ENCODE data around the gene CYP19A1. TPM values are rescaled to one million over a fixed set of nuclear protein-coding genes. Genes with fewer than 3 reads are reported as not detected.

Gene CYP19A1
- total and polyA plus RNA-seq, 4 donors: 0.03 to 124 (median 0.50) TPM; not detected in 1

DNA sequence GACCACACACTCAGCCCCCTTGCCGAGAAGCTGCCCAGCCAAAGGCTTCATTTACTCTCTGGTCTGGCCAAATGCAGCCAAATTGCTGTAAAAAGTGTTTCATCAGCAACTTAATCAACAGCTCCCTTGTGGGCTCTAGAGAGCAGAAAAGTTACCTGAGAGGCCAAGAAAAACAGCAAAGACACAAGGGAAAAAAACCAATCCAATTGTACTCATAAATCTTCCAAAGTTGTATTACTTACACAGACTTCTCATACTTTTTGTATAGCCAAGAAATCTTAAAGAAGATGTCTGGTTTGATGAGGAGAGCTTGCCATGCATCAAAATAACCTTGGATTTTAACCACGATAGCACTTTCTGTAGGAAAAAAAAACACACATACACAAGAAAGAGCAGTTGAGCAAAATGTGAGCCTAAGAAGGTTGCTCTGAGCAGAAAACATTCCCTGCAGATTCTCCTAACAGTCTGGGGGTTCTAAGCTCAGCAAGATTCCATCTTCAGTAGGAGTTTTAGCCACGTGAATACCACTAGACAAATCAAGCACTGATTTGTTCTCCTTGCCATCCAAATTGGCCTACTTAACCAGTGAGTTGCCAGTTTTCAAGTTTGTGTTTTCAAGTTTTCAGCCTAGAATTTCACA is 120.0 kb downstream of the CYP19A1 start:
- DNase-seq (ENCODE audit: low spot score): no peak
- Histone ChIP-seq H3K9ac (ENCODE audit: low read depth in 1 of 2, low read length in 2 of 2) (no peak overlapping the region), H3K27me3 (ENCODE audit: control insufficient read depth in 4 of 4, insufficient read depth in 4 of 4, low read length in 3 of 4) (peaks cover 0 to 4% (median 2%) of the 10 kb centered on the region in 4 donors), H3K4me3 (ENCODE audit: low read depth in 1 of 3, low read length in 3 of 3) (no peak overlapping the region), H3K36me3 (ENCODE audit: control insufficient read depth in 4 of 4, insufficient read depth in 3 of 4, low read depth in 1 of 4, low read length in 3 of 4) (no peaks in the 10 kb centered on the region), H3K9me3 (ENCODE audit: control insufficient read depth in 4 of 4, low read length in 3 of 4) (no peaks in the 10 kb centered on the region), H3K27ac (ENCODE audit: low read depth in 1 of 2, low read length in 2 of 2) (no peak overlapping the region), H3K4me1 (ENCODE audit: control insufficient read depth in 4 of 4, insufficient read depth in 4 of 4, low read length in 3 of 4) (no peaks in the 10 kb centered on the region)
- TF ChIP-seq RAD21 (IDR thresholded peaks at IDR 0.05) (no peak), RXRA (IDR thresholded peaks at IDR 0.05) (no peak)
- TF ChIP-seq, protein P1, sequence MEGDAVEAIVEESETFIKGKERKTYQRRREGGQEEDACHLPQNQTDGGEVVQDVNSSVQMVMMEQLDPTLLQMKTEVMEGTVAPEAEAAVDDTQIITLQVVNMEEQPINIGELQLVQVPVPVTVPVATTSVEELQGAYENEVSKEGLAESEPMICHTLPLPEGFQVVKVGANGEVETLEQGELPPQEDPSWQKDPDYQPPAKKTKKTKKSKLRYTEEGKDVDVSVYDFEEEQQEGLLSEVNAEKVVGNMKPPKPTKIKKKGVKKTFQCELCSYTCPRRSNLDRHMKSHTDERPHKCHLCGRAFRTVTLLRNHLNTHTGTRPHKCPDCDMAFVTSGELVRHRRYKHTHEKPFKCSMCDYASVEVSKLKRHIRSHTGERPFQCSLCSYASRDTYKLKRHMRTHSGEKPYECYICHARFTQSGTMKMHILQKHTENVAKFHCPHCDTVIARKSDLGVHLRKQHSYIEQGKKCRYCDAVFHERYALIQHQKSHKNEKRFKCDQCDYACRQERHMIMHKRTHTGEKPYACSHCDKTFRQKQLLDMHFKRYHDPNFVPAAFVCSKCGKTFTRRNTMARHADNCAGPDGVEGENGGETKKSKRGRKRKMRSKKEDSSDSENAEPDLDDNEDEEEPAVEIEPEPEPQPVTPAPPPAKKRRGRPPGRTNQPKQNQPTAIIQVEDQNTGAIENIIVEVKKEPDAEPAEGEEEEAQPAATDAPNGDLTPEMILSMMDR (IDR thresholded peaks at IDR 0.05; ENCODE audit: low read depth, low read length, missing input control): no peak
- WGBS: 77% methylated on average over 3 of the region's 3 CpGs

DNA sequence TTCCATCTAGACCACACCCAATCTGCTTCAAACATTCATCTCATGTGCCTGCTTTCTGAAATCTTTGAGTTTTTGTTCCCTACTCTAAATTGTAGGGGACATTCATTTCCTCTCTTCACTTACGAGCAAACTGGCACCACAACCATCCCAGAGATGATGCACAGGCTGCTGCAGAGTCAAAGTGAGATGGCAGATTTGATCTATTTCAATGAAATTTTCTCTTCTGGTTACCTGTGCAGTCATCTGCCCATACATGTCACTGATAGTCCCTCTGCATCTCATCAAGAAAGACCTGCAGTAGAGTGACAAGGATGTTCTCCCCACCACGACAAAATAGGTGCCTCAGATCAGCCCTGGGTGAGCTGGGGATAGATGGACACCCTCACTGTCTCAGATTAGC is 125.5 kb downstream of the CYP19A1 start:
- H3K27ac ChIP-seq (ENCODE audit: low read depth in 1 of 2, low read length in 2 of 2): no peak overlapping the region
- H3K27me3 ChIP-seq (ENCODE audit: control insufficient read depth in 4 of 4, insufficient read depth in 4 of 4, low read length in 3 of 4): peaks cover 0 to 9% (median 2%) of the 10 kb centered on the region in 4 donors
- no peak for DNase-seq (ENCODE audit: low spot score)
- H3K4me3 ChIP-seq (ENCODE audit: low read depth in 1 of 3, low read length in 3 of 3): no peak overlapping the region
- 91% methylated on average over 2 of the region's 2 CpGs for WGBS
- no peaks in the 10 kb centered on the region for H3K36me3 ChIP-seq (ENCODE audit: control insufficient read depth in 4 of 4, insufficient read depth in 3 of 4, low read depth in 1 of 4, low read length in 3 of 4)
- H3K4me1 ChIP-seq (ENCODE audit: control insufficient read depth in 4 of 4, insufficient read depth in 4 of 4, low read length in 3 of 4): no peaks in the 10 kb centered on the region
- H3K9ac ChIP-seq (ENCODE audit: low read depth in 1 of 2, low read length in 2 of 2): no peak overlapping the region
- TF ChIP-seq, protein P2, sequence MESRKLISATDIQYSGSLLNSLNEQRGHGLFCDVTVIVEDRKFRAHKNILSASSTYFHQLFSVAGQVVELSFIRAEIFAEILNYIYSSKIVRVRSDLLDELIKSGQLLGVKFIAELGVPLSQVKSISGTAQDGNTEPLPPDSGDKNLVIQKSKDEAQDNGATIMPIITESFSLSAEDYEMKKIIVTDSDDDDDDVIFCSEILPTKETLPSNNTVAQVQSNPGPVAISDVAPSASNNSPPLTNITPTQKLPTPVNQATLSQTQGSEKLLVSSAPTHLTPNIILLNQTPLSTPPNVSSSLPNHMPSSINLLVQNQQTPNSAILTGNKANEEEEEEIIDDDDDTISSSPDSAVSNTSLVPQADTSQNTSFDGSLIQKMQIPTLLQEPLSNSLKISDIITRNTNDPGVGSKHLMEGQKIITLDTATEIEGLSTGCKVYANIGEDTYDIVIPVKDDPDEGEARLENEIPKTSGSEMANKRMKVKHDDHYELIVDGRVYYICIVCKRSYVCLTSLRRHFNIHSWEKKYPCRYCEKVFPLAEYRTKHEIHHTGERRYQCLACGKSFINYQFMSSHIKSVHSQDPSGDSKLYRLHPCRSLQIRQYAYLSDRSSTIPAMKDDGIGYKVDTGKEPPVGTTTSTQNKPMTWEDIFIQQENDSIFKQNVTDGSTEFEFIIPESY (IDR thresholded peaks at IDR 0.05): no peak
- TF ChIP-seq YY1 (IDR thresholded peaks at IDR 0.05) (no peak), RAD21 (IDR thresholded peaks at IDR 0.05) (no peak), NR2F2 (IDR thresholded peaks at IDR 0.05) (no peak), RXRA (IDR thresholded peaks at IDR 0.05) (no peak), FOXA2 (IDR thresholded peaks at IDR 0.05) (no peak), JUND (IDR thresholded peaks at IDR 0.05) (no peak), TAF1 (conservative IDR thresholded peaks at IDR 0.05) (no peak), SP1 (IDR thresholded peaks at IDR 0.05) (no peak), EGR1 (IDR thresholded peaks at IDR 0.05; ENCODE audit: low read depth in 2 of 2) (no peak), FOXA1 (IDR thresholded peaks at IDR 0.05) (no peak), HNF4A (conservative IDR thresholded peaks at IDR 0.05) (no peak), HNF4G (IDR thresholded peaks at IDR 0.05) (no peak), GABPA (IDR thresholded peaks at IDR 0.05 in 1 of 2, conservative IDR thresholded peaks at IDR 0.05 in 1 of 2) (no peak)
- TF ChIP-seq, protein P3, sequence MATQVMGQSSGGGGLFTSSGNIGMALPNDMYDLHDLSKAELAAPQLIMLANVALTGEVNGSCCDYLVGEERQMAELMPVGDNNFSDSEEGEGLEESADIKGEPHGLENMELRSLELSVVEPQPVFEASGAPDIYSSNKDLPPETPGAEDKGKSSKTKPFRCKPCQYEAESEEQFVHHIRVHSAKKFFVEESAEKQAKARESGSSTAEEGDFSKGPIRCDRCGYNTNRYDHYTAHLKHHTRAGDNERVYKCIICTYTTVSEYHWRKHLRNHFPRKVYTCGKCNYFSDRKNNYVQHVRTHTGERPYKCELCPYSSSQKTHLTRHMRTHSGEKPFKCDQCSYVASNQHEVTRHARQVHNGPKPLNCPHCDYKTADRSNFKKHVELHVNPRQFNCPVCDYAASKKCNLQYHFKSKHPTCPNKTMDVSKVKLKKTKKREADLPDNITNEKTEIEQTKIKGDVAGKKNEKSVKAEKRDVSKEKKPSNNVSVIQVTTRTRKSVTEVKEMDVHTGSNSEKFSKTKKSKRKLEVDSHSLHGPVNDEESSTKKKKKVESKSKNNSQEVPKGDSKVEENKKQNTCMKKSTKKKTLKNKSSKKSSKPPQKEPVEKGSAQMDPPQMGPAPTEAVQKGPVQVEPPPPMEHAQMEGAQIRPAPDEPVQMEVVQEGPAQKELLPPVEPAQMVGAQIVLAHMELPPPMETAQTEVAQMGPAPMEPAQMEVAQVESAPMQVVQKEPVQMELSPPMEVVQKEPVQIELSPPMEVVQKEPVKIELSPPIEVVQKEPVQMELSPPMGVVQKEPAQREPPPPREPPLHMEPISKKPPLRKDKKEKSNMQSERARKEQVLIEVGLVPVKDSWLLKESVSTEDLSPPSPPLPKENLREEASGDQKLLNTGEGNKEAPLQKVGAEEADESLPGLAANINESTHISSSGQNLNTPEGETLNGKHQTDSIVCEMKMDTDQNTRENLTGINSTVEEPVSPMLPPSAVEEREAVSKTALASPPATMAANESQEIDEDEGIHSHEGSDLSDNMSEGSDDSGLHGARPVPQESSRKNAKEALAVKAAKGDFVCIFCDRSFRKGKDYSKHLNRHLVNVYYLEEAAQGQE (IDR thresholded peaks at IDR 0.05): no peak
- TF ChIP-seq, protein P4, sequence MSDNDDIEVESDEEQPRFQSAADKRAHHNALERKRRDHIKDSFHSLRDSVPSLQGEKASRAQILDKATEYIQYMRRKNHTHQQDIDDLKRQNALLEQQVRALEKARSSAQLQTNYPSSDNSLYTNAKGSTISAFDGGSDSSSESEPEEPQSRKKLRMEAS (IDR thresholded peaks at IDR 0.05): no peak
- TF ChIP-seq, protein P5, sequence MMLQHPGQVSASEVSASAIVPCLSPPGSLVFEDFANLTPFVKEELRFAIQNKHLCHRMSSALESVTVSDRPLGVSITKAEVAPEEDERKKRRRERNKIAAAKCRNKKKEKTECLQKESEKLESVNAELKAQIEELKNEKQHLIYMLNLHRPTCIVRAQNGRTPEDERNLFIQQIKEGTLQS (IDR thresholded peaks at IDR 0.05): no peak
- TF ChIP-seq, protein P1 (IDR thresholded peaks at IDR 0.05; ENCODE audit: low read depth, low read length, missing input control): no peak
- H3K9me3 ChIP-seq (ENCODE audit: control insufficient read depth in 4 of 4, low read length in 3 of 4): no peaks in the 10 kb centered on the region
